H9 (cell line): Measurements from ENCODE around the gene DCST2. TPM values are rescaled to one million over a fixed set of nuclear protein-coding genes. Genes with fewer than 3 reads are reported as not detected.

Source experiments
- DNase-seq: peaks from one replicate; pipeline ENCODE4 v3.0.0-alpha.2; 2017
- H2AFZ ChIP-seq: one replicate; pipeline ENCODE4 v1.6.1; 2013; ENCODE audit warnings: mild to moderate bottlenecking, low read length, control low read depth, moderate library complexity
- H2AK5ac ChIP-seq: 2 replicates; pipeline ENCODE4 v1.6.1; 2013; ENCODE audit warnings: low read length, control low read depth, mixed read lengths; ENCODE audit not compliant: insufficient read length
- H2BK120ac ChIP-seq: one replicate; pipeline ENCODE4 v1.6.1; 2013; ENCODE audit warnings: low read depth, mild to moderate bottlenecking, low read length, control low read depth, inconsistent platforms; ENCODE audit not compliant: poor library complexity, severe bottlenecking
- H2BK12ac ChIP-seq: 2 replicates; pipeline ENCODE4 v1.6.1; 2013; ENCODE audit warnings: low read length, control low read depth, mixed read lengths, low read depth; ENCODE audit not compliant: insufficient read length
- H2BK15ac ChIP-seq: 2 replicates; pipeline ENCODE4 v1.6.1; 2013; ENCODE audit warnings: low read depth, low read length, control low read depth
- H2BK20ac ChIP-seq: one replicate; pipeline ENCODE4 v1.6.1; 2013; ENCODE audit warnings: low read depth, mild to moderate bottlenecking, low read length, control low read depth, inconsistent platforms; ENCODE audit not compliant: poor library complexity, severe bottlenecking
- H2BK5ac ChIP-seq: 2 replicates; pipeline ENCODE4 v1.6.1; 2013; ENCODE audit warnings: low read length, control low read depth, mixed read lengths; ENCODE audit not compliant: insufficient read length
- H3K14ac ChIP-seq: 2 replicates; pipeline ENCODE4 v1.6.1; 2013; ENCODE audit warnings: low read length, control low read depth; ENCODE audit not compliant: insufficient read depth
- H3K18ac ChIP-seq: 2 replicates; pipeline ENCODE4 v1.6.1; 2013; ENCODE audit warnings: low read depth, mild to moderate bottlenecking, mixed read lengths, low read length, control low read depth; ENCODE audit not compliant: insufficient read length
- H3K23ac ChIP-seq: 2 replicates; pipeline ENCODE4 v1.6.1; 2013; ENCODE audit warnings: low read length, control low read depth, mixed read lengths, low read depth; ENCODE audit not compliant: insufficient read length
- H3K23me2 ChIP-seq: 2 replicates; pipeline ENCODE4 v1.6.1; 2013; ENCODE audit warnings: low read depth, mild to moderate bottlenecking, mixed read lengths, low read length, control low read depth; ENCODE audit not compliant: insufficient read length, poor library complexity, severe bottlenecking
- H3K27ac ChIP-seq: 2 replicates; pipeline ENCODE4 v1.5.1; 2013; ENCODE audit warnings: low read length, control low read depth, mixed read lengths, low read depth; ENCODE audit not compliant: insufficient read length
- H3K27me3 ChIP-seq: 2 replicates; pipeline ENCODE4 v1.6.1; 2013; ENCODE audit warnings: low read length, control low read depth, inconsistent platforms; ENCODE audit not compliant: insufficient read depth
- H3K4ac ChIP-seq: 2 replicates; pipeline ENCODE4 v1.6.1; 2013; ENCODE audit warnings: low read depth, mild to moderate bottlenecking, control low read depth, inconsistent platforms, low read length, moderate library complexity
- H3K4me1 ChIP-seq: 2 replicates; pipeline ENCODE4 v1.6.1; 2013; ENCODE audit warnings: low read length, control low read depth, inconsistent platforms; ENCODE audit not compliant: insufficient read depth
- H3K4me2 ChIP-seq: 2 replicates; pipeline ENCODE4 v1.6.1; 2013; ENCODE audit warnings: low read length, control low read depth, mixed read lengths; ENCODE audit not compliant: insufficient read length, insufficient read depth
- H3K56ac ChIP-seq: 2 replicates; pipeline ENCODE4 v1.6.1; 2013; ENCODE audit warnings: low read depth, mild to moderate bottlenecking, mixed read lengths, low read length, control low read depth; ENCODE audit not compliant: insufficient read length
- H3K79me1 ChIP-seq: 2 replicates; pipeline ENCODE4 v1.6.1; 2013; ENCODE audit warnings: low read depth, mild to moderate bottlenecking, moderate library complexity, low read length, control low read depth, inconsistent platforms; ENCODE audit not compliant: insufficient read depth, poor library complexity, severe bottlenecking
- H3K79me2 ChIP-seq: 2 replicates; pipeline ENCODE4 v1.6.1; 2013; ENCODE audit warnings: low read length, control low read depth, inconsistent platforms; ENCODE audit not compliant: insufficient read depth
- H3K9ac ChIP-seq: 2 replicates; pipeline ENCODE4 v1.6.1; 2013; ENCODE audit warnings: low read length, control low read depth, mixed read lengths; ENCODE audit not compliant: insufficient read length; ENCODE audit errors: extremely low read depth
- H3K9me3 ChIP-seq: one replicate; pipeline ENCODE4 v1.6.1; 2013; ENCODE audit warnings: low read depth, low read length, inconsistent platforms; ENCODE audit not compliant: control insufficient read depth
- H3T11ph ChIP-seq: one replicate; pipeline ENCODE4 v1.6.1; 2013; ENCODE audit warnings: mild to moderate bottlenecking, low read length, control low read depth, inconsistent platforms
- H4K20me1 ChIP-seq: one replicate; pipeline ENCODE4 v1.6.1; 2013; ENCODE audit not compliant: control insufficient read depth, insufficient read length, insufficient read depth
- H4K5ac ChIP-seq: 2 replicates; pipeline ENCODE4 v1.6.1; 2013; ENCODE audit warnings: low read depth, mild to moderate bottlenecking, mixed read lengths, low read length, control low read depth; ENCODE audit not compliant: insufficient read length
- H4K8ac ChIP-seq: replicated peaks from 2 replicates; pipeline ENCODE4 v1.6.1; 2013; ENCODE audit warnings: low read length, control low read depth, mixed read lengths, low read depth; ENCODE audit not compliant: insufficient read length
- H4K91ac ChIP-seq: 2 replicates; pipeline ENCODE4 v1.6.1; 2013; ENCODE audit warnings: low read depth, mild to moderate bottlenecking, moderate library complexity, mixed read lengths, low read length, control low read depth; ENCODE audit not compliant: insufficient read length
- H3K27ac Mint-ChIP-seq, 3 experiments: 2 replicates in 2 of 3; 3 replicates in 1 of 3; pipeline ENCODE4 v1.8.0; 2020 to 2021; ENCODE audit warnings: mixed read lengths in 3 of 3, mild to moderate bottlenecking in 1 of 3, moderate library complexity in 1 of 3
- H3K27me3 Mint-ChIP-seq: 2 replicates; pipeline ENCODE4 v1.8.0; 2021; ENCODE audit warnings: low read depth, mild to moderate bottlenecking, moderate library complexity, mixed read lengths
- H3K36me3 Mint-ChIP-seq, 3 experiments: 2 replicates in 2 of 3; 3 replicates in 1 of 3; pipeline ENCODE4 v1.8.0; 2020 to 2021; ENCODE audit warnings: low read depth in 3 of 3, mixed read lengths in 3 of 3; ENCODE audit not compliant: insufficient read depth in 1 of 3
- H3K4me1 Mint-ChIP-seq, 2 experiments: 2 replicates each; pipeline ENCODE4 v1.8.0; 2020; ENCODE audit warnings: mixed read lengths in 2 of 2
- H3K4me3 Mint-ChIP-seq, 2 experiments: 2 replicates in 1 of 2; 3 replicates in 1 of 2; pipeline ENCODE4 v1.8.0; 2020 to 2021; ENCODE audit warnings: mild to moderate bottlenecking in 2 of 2, mixed read lengths in 2 of 2, moderate library complexity in 1 of 2
- H3K9me3 Mint-ChIP-seq, 2 experiments: 2 replicates in 1 of 2; 3 replicates in 1 of 2; pipeline ENCODE4 v1.8.0; 2020; ENCODE audit warnings: mild to moderate bottlenecking in 2 of 2, mixed read lengths in 2 of 2, moderate library complexity in 1 of 2
- CTCF ChIP-seq: fragments of 200-600 bp; sonication (generic); conservative IDR thresholded peaks from 3 replicates; pipeline ENCODE4 v1.8.0; 2021; ENCODE audit warnings: antibody characterized with exemption, mild to moderate bottlenecking
- WGBS: extraction: QIAGEN DNeasy Blood & Tissue Kit; methylation state at CpG from one replicate; pipeline ENCODE4 v1.1.7; 2013; ENCODE audit warnings: missing lambda C conversion rate, low lambda C conversion rate, mixed read lengths; ENCODE audit not compliant: insufficient read length; ENCODE audit errors: extremely low coverage; 5-methylcytosine and 5-hydroxymethylcytosine counted together
- total RNA-seq: library from RNA; stranded (reverse); gene quantifications from 2 replicates; pipeline ENCODE4 v1.2.1, GENCODE V29; 2021

The DCST2 gene
- total RNA-seq, 1 experiment from 2014 or later: 0.35 TPM

DNA sequence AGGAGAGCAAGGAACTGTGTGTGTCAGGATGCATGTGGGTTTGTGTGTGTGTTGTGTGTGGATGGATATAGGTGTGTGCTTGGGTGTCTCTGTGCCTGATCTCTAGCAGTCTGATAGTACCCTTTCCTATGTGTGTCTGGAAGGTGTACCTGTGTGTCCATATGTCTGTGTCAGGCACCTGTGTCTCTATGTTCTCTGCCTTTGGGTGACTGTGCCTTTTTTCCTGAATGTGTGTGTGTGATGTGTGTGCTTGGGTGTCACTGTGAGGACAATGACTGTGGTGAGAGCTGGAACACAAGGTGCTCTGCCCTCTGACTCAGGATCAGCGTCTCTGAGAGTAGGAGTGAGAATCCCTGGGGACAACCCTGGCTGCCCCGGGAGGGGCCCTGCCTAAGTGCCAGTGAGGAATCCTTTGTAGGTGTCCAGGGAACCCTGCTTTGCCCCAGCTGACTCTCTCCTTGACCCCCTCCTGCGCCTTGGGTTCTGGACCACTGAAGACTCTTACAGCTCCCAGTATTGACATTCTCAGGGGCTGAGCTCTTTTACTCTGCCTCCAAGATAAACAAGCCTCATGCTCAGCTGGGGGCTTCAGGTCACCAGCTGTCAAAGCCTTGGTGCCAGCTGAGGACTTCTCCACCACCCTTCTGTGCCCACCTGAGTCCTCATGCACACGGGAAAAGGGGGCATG lies 44.3 kb upstream of the DCST2 start:
- Histone ChIP-seq H2BK5ac (no peak overlapping the region), H3K27me3 (peaks cover 37% of the 10 kb centered on the region), H3K14ac (no peak overlapping the region), H4K20me1 (no peaks in the 10 kb centered on the region), H3K56ac (no peak overlapping the region), H2AFZ (no peak overlapping the region), H3K9ac (no peak overlapping the region), H3K79me1 (no peaks in the 10 kb centered on the region), H4K8ac (no peak overlapping the region), H2BK20ac (no peak overlapping the region), H4K91ac (no peak overlapping the region), H3T11ph (no peak overlapping the region), H3K9me3 (no peaks in the 10 kb centered on the region), H3K27ac (no peak overlapping the region), H2AK5ac (no peak overlapping the region), H3K4ac (no peak overlapping the region), H3K4me2 (peak overlapping the region; percentile 79), H4K5ac (no peak overlapping the region), H3K23ac (no peak overlapping the region), H2BK12ac (no peak overlapping the region), H3K23me2 (peaks cover 21% of the 10 kb centered on the region), H3K79me2 (no peaks in the 10 kb centered on the region), H2BK120ac (no peak overlapping the region), H3K4me1 (no peaks in the 10 kb centered on the region; the same call in 1 of the 2 replicates), H3K18ac (no peak overlapping the region), H2BK15ac (no peak overlapping the region)
- TF ChIP-seq CTCF: no peak
- H3K27me3 Mint-ChIP-seq: peaks cover 89% of the 10 kb centered on the region
- H3K4me1 Mint-ChIP-seq: peaks cover 30 to 49% of the 10 kb centered on the region in 2 experiments
- H3K9me3 Mint-ChIP-seq: peaks cover 0 to 6% of the 10 kb centered on the region in 2 experiments; a peak in 2 of 5 replicates
- no peaks in the 10 kb centered on the region for H3K36me3 Mint-ChIP-seq
- no peak for DNase-seq
- WGBS: no CpG with 5 or more reads among the region's 4 CpGs
- peak overlapping the region in 1 of 2 experiments; percentile 81; a peak in 3 of 5 replicates for H3K4me3 Mint-ChIP-seq
- H3K27ac Mint-ChIP-seq: no peak overlapping the region
